HuH-7.5 (cell line): ENCODE results near the gene VAV1.
"Not testable (repeated sequence)": the region's sequence is repeated elsewhere in the genome, so short reads cannot be mapped to it uniquely, and the experiment has no call there.

Experiments used
- DNase-seq: peaks from one replicate; pipeline ENCODE4 v3.0.0; 2011; ENCODE audit warnings: low spot score

The VAV1 gene

GRCh38 chr19:6790194-6791128, 18.0 kb downstream of the VAV1 start:
- DNase-seq = no peak

- no peak for DNase-seq
Measured at GRCh38 chr19:6791237-6791636, 18.7 kb downstream of the VAV1 start.

DNA sequence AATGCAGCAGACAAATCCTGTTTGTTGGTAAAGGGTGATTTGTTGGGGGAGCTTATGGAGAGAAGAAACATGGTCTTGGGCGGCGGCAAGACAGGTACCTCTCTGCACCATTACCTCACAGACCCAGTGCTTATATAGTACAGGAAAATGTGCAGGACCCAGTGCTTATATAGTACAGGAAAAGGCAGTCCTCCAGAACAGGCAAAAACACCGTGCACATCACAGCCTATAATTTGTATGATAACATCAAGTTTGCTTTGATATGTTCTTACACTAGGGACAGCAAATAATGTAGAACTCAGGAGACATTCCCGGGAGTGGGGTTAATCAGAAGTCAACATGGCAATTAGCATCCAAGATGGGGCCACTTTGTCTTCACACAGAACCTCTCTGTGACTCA, 20.9 kb downstream of the VAV1 start:
- no peak for DNase-seq

DNA sequence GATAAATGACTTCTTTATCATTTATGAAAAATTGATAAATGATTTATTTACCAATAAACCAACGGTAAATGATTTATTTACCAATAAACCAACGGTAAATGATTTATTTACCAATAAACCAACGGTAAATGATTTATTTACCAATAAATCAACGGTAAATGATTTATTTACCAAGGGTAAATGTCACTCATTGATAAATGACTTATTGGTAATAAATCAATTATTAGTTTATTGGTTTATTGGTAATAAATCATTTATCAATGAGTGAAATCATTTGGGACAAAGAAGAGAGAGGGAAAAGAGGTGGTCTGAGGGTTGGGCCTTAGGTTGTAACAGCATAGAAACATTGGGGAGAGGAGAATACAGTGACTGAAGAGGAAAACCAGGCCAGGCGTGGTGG, 21.5 kb downstream of the VAV1 start:
- DNase-seq = no peak

- DNase-seq = no peak
Measured at GRCh38 chr19:6794686-6795431, 22.4 kb downstream of the VAV1 start.

DNA sequence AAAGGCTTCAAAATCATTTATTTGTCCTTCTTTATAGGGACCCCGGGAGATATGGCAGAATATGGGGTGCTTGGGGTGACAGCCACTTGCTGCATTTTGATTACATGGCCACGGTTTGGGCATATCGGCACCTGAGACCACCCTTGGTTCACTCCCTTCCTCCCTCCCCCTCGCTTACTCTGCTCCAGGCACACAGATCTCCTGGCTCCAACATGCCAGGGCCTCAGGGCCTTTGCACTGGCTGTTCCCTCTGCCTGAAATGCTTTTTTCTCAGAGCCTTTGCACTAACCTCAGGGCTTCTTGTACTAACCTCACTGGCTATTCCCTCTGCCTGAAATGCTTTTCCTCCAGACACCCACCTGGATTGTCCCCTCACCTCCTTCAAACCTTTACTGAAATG, 23.8 kb downstream of the VAV1 start:
- DNase-seq = no peak

DNA sequence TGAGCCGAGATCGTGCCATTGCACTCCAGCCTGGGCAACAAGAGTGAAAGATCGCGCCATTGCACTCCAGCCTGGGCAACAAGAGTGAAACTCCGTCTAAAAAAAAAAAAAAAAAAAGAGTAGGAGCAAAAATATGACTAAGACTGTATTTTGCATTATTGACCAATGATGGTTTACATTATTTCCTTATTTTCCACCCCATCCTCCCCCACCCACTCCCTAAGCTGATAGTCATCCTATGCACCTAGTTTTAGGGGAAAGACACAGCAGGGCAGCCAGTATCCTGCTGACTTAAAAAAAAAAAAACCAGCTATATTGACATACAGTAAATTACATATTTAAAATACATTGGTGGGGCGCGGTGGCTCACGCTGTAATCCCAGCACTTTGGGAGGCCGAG, 25.1 kb downstream of the VAV1 start:
- DNase-seq = no peak

DNA sequence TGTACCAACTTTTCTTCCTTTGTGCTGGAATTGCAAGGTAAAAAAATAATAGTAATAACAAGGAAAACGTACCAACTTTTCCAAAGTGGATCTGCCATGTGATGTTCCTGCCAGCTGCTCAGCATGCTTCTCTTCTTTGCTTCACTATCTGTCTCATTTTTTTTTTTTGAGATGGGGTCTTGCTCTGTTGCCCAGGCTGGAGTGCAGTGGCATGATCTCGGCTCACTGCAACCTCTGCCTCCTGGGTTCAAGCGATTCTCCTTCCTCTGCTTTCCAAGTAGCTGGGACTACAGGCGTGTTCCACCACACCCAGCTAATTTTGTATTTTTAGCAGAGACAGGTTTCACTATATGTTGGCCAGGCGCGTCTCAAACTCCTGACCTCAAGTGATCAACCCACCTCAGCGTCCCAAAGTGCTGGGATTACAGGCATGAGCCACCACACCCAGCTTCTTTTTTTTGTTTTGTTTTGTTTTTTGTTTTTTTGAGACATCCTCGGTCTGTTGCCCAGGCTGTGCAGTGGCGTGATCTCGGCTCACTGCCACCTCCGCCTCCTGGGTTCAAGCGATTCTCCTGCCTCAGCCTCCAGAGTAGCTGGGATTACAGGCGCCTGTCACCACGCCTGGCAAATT, 27.8 kb downstream of the VAV1 start:
- not testable (repeated sequence) for DNase-seq

DNA sequence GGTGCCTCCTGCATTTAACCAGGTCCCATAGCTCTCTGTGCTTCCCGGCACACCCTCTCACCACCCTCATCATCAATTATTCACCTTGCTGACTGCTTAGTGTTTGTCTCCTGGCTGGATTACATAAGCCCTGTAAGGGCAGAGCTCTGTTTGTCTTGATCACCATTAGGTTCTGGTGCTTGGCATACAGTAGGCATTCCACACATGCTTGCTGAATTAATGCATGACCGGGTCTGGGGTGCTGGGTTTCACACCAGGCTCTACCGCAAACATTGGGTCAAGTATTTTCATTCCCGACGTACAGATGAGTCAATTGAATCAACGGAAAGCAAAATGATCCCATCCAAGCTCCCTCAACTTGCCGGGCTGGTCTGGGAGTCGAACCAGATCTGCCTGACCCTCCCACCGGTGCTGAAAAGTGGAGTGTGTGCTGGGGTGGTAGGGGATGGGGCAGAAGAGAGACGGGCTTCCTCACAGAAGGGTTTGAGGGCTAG, 28.5 kb downstream of the VAV1 start:
- DNase-seq = no peak

DNA sequence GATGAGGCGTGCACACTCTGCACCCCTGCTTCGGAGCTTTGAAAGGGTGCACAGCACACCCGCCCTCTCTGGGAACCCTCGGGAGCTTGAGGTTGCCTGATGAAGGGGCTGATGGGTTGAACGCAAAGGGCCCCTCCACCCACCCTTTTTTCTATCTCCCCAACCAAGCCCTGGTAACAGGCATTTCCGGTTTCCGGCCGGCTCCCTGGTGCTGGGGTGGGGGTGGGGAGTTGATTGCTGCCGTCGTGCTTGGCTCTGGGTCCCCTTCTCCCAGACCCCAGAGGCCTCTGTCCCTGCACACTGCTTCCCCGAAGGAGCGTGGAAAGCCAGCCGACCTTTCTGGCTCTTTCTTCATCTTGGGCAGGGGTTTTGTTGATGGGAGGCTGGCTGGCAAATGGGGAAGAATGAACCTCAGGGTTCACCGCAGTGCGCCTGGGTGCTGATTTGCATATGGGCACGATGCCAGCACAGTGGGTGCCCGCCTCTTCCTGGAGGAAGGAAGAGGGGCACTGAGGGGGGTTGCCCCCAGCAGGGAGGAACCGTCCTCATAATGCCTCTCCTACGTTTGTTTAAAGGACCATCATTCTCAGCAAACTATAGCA, 29.1 kb downstream of the VAV1 start:
- no peak for DNase-seq

GRCh38 chr19:6802336-6803035, 30.0 kb downstream of the VAV1 start:
- no peak for DNase-seq

DNA sequence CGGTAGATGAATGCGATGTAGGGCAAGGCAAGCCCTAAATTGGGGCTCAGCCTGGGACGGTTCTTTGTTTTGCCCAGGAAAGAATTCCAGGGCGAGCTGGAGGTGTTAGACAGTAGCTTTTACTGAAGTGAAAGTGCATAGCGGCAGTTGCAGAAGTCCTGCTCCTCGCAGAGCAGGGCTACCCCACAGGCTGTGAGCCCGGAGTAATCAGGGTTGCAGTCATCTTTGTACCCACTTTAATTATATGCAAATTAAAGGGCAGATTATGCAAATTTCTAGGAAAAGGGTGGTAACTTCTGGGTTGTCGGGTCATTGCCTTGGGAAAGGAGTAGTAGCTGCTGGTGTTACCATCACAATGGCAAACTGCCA, 30.5 kb downstream of the VAV1 start:
- DNase-seq = no peak

DNA sequence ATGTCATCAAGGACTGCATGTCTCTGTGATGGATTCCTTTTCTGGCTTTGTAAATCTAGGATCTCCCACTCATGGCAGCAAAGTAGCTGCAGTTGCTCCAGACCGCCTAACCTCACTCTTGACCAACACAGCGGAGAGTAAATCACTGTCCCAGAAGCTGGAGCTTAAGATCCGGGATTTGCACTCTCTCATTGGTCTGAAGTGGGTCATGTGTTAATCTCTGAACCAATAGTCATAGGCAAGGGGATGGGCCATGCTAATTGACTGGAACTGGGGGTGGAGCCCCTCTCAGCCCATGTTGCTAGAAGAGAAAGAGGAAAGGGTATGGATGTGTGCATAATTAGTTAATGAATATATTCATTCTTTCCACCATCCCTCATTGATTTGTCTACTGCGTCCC, 34.0 kb downstream of the VAV1 start:
- DNase-seq = no peak

- DNase-seq = no peak
Measured at GRCh38 chr19:6807291-6807690, 34.8 kb downstream of the VAV1 start.

DNA sequence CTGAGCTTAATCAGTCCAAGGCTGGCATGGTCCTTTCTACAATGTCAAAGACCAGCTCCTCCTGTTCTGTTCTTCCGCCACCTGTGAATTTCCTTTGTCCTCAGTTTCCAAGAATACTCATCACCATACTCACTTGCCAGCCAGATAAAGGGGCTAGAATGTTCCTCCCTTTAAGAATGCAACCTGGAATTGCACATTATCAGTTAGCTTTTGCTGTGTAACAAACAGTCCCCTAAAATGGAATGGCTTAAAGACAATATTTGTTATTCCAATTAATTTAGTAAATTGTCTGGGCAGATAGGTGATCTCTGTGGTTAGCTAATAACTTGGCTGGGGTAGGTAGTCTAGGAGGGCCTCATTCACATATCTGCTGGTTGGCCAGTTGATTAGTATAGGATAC, 36.0 kb downstream of the VAV1 start:
- DNase-seq = no peak

DNA sequence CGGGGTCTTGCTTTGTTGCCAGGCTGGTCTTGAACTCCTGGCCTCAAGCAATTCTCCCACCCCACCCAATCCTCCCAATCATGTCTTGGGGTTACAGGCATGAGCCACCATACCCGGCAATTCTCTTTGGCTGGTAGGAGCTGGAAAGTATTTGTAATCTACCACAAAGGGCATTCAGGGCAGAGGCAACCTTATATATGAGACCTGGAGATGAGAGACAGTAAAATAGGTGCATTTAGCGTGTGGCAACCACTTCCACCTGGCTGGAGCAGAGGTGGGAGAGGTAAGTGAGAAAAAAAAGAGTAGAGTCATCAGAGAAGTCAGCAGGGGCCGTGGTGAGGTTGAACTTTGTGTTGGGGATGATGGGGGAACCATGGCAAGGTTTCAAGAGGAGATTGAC, 36.8 kb downstream of the VAV1 start:
- no peak for DNase-seq

DNA sequence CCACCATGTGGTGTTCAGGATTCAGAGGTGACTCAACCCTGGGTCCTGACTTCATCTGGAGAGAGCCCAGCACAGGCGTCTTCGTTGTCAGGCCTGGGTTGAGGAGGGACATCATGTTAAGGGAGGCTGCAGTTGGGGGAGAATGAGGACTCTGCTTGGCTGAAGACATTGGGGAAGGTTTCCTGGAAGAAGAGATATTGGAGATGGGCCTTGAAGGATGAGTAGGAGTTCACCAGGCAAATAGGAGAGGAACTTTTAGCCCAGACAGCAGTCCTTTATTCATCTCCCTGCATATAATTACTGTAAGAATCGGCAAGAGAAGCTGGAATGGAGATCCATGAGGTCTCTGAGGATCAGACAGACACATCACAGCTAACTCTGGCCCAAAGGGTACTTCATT, 38.9 kb downstream of the VAV1 start:
- no peak for DNase-seq

DNA sequence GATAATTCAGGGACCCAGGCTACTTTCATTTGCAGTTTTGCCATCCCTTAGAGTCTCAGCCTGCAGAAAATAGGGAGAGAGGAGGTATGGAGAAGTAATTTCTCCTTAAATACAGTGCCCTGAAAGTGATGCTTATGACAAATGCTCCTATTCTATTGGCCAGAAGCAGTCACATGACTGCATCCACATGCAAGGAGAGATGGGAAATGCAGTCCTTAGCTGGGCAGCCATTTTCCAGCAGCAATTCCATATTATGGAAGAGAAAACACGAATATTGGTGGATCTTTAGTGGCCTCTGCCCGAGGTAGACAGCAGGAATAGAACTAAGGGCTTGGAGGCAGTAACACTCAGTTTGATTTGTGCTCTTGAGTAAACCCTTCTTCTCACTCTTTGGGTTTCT, 39.4 kb downstream of the VAV1 start:
- no peak for DNase-seq

- no peak for DNase-seq
Measured at GRCh38 chr19:6812612-6813011, 40.1 kb downstream of the VAV1 start.

- DNase-seq = no peak
Measured at GRCh38 chr19:6813659-6814058, 41.2 kb downstream of the VAV1 start.

- no peak for DNase-seq
Measured at GRCh38 chr19:6817179-6817578, 44.7 kb downstream of the VAV1 start.

DNA sequence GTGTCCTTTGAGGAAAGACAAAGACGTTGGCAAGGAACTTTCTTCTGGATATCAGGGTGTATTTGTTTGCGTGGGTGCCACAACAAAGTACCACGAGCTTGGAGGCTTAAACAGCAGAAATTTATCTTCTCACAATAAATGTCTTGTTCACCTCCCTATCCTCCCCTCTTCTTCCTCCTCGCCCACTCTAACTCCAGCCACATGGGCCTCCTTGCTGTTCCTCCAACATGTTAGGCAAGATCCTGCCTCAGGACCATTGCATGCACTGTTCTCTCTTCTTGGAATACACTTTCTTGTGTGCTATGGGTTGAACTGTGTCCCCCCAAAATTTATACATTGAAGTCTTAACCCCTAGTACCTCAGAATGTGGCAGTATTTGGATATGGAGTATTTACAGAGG, 45.7 kb downstream of the VAV1 start:
- no peak for DNase-seq
